Chondrocyte (in vitro differentiated cells): ENCODE data around the gene TMEM121B. TPM values are rescaled to one million over a fixed set of nuclear protein-coding genes. Genes with fewer than 3 reads are reported as not detected.
"Not testable (repeated sequence)": the region's sequence is repeated elsewhere in the genome, so short reads cannot be mapped to it uniquely, and the experiment has no call there.

ENCODE experiments used
- DNase-seq: peaks from one replicate; pipeline ENCODE4 v3.0.0; 2021; ENCODE audit warnings: mixed read lengths, low spot score
- H3K27ac Mint-ChIP-seq: one replicate; pipeline ENCODE4 v1.8.0; 2021; ENCODE audit warnings: mild to moderate bottlenecking, moderate library complexity, mixed read lengths; ENCODE audit not compliant: unreplicated experiment
- H3K27me3 Mint-ChIP-seq: 2 replicates; pipeline ENCODE4 v1.8.0; 2021; ENCODE audit warnings: low read depth, mixed read lengths
- H3K36me3 Mint-ChIP-seq: 2 replicates; pipeline ENCODE4 v1.8.0; 2021; ENCODE audit warnings: low read depth, mixed read lengths
- H3K4me1 Mint-ChIP-seq: 2 replicates; pipeline ENCODE4 v1.8.0; 2021; ENCODE audit warnings: low read depth, mild to moderate bottlenecking, mixed read lengths
- H3K4me3 Mint-ChIP-seq: one replicate; pipeline ENCODE4 v1.8.0; 2021; ENCODE audit warnings: mild to moderate bottlenecking, moderate library complexity, mixed read lengths; ENCODE audit not compliant: unreplicated experiment
- H3K9me3 Mint-ChIP-seq: 2 replicates; pipeline ENCODE4 v1.8.0; 2021; ENCODE audit warnings: low read depth, mixed read lengths
- total RNA-seq: library from RNA; stranded (reverse); gene quantifications from 3 replicates; pipeline ENCODE4 v1.2.1, GENCODE V29; 2021
- TF ChIP-seq, protein P1 (sequence below): fragments of 200-600 bp; sonication (generic); IDR thresholded peaks from 2 replicates; pipeline ENCODE4 v1.5.0; 2021; ENCODE audit warnings: antibody characterized with exemption, mild to moderate bottlenecking, moderate library complexity

Gene TMEM121B
- total RNA-seq, 1 donor from 2014 or later, result 0.87 TPM

DNA sequence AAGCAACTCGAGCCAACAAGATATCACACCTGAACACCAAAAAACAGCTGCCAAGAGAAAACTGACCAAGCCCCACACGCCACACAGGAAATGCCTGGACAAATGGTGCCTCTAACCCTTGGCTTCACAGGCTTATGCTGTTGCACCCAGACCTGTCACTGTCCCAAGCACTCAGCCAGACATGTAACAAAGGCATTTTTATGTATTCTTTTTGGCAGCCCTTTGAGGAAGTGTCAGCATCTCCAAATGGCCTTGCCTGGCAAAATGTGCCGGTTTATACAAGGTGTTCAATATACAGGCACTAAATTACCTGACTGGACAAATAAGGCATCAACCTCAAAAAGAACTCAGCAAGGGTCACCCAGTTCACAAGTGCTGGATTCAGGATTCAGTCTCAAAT, 31.8 kb upstream of the TMEM121B start:
- Mint-ChIP-seq H3K4me1 (peaks cover 11% of the 10 kb centered on the region), H3K9me3 (no peaks in the 10 kb centered on the region), H3K27me3 (no peaks in the 10 kb centered on the region), H3K36me3 (no peaks in the 10 kb centered on the region), H3K27ac (no peak overlapping the region), H3K4me3 (no peak overlapping the region)
- TF ChIP-seq, protein P1, sequence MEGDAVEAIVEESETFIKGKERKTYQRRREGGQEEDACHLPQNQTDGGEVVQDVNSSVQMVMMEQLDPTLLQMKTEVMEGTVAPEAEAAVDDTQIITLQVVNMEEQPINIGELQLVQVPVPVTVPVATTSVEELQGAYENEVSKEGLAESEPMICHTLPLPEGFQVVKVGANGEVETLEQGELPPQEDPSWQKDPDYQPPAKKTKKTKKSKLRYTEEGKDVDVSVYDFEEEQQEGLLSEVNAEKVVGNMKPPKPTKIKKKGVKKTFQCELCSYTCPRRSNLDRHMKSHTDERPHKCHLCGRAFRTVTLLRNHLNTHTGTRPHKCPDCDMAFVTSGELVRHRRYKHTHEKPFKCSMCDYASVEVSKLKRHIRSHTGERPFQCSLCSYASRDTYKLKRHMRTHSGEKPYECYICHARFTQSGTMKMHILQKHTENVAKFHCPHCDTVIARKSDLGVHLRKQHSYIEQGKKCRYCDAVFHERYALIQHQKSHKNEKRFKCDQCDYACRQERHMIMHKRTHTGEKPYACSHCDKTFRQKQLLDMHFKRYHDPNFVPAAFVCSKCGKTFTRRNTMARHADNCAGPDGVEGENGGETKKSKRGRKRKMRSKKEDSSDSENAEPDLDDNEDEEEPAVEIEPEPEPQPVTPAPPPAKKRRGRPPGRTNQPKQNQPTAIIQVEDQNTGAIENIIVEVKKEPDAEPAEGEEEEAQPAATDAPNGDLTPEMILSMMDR, result no peak
- DNase-seq, result peak; percentile 4

DNA sequence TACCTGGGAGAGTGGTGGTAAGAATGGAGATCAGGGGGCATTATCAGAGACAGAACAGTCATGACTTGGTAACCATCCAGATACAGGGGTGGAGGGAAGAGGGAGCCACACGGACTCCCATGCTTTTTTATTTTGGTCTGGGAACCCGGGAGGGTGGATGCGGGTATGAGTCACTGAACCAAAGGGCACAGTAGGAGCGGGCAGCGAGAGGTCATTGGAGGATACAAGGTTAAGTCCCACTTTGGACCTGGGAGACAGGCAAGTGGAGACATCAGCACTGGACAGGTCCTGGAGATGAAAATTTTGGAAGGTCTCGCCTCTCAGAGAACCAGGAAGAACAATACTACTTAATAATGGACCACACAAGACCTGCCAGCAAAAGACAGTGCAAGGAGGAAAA, 31.2 kb upstream of the TMEM121B start:
- H3K4me3 Mint-ChIP-seq, result no peak overlapping the region
- H3K9me3 Mint-ChIP-seq, result no peaks in the 10 kb centered on the region
- DNase-seq, result peak; percentile 18
- H3K36me3 Mint-ChIP-seq, result peaks cover 2% of the 10 kb centered on the region
- no peak overlapping the region for H3K27ac Mint-ChIP-seq
- TF ChIP-seq, protein P1, result no peak
- H3K27me3 Mint-ChIP-seq, result no peaks in the 10 kb centered on the region
- H3K4me1 Mint-ChIP-seq, result peaks cover 8% of the 10 kb centered on the region

DNA sequence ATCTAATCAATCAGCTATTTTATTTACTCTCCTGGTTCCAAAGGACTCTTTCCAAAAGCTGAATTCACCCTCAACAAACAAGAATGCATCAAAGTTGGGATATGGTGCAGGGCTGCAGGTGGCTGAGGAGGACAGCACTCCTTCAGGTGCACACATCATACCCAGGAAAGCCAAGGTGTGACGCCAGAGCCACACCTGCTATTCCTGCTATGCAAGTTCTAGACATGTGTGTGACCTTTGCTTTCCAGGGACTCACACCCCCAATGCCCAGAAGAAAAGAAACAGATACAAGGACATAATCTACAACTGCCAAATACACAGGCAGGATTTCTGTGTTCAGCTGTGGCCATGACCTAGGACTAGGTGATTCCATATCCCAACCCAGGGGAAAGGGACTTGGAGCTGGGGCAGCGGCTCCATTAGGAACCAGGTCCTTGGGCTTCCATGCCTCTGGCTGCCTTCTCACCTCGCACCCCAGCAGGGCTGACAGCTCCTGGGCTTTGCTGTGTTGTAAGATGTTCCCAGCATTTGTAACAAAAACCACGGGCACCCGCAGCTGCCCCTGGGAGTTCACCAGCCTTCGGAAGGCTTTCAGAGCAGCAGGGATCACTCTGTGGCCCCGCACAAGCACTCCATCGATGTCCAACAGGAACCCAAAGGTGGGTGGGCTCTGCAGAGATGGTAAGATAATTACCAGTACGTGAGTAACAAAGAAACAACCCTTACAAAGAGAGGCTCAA, 28.1 kb upstream of the TMEM121B start:
- no peaks in the 10 kb centered on the region for H3K27me3 Mint-ChIP-seq
- H3K36me3 Mint-ChIP-seq, result peaks cover 2% of the 10 kb centered on the region
- no peak overlapping the region for H3K4me3 Mint-ChIP-seq
- no peaks in the 10 kb centered on the region for H3K4me1 Mint-ChIP-seq
- no peak overlapping the region for H3K27ac Mint-ChIP-seq
- H3K9me3 Mint-ChIP-seq, result no peaks in the 10 kb centered on the region
- no peak for DNase-seq
- TF ChIP-seq, protein P1, result no peak

DNA sequence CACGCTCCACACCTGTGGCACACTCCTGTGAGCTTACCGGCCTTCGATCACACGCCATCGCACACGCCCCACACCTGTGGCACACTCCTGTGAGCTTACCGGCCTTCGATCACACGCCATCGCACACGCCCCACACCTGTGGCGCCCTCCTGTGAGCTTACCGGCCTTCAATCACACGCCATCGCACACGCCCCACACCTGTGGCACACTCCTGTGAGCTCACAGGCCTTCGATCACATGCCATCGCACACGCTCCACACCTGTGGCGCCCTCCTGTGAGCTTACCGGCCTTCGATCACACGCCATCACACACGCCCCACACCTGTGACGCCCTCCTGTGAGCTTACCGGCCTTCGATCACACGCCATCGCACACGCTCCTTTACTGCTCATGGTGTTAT, 26.3 kb upstream of the TMEM121B start:
- not testable (repeated sequence) for H3K27ac Mint-ChIP-seq, H3K9me3 Mint-ChIP-seq, H3K27me3 Mint-ChIP-seq, H3K4me1 Mint-ChIP-seq, H3K4me3 Mint-ChIP-seq
- peak; percentile 25 for DNase-seq
- H3K36me3 Mint-ChIP-seq, result peaks cover 11% of the 10 kb centered on the region

- no peaks in the 10 kb centered on the region for H3K9me3 Mint-ChIP-seq
- no peaks in the 10 kb centered on the region for H3K27me3 Mint-ChIP-seq
- H3K4me1 Mint-ChIP-seq, result no peaks in the 10 kb centered on the region
- H3K36me3 Mint-ChIP-seq, result peaks cover 15% of the 10 kb centered on the region
- H3K27ac Mint-ChIP-seq, result no peak overlapping the region
- TF ChIP-seq, protein P1, result no peak
- DNase-seq, result peak; percentile 55
- H3K4me3 Mint-ChIP-seq, result no peak overlapping the region
These were observed 24.0 kb upstream of the TMEM121B start for GRCh38 chr22:17145021-17145680.
